K562 (cell line): ENCODE results near the gene RIPK4. TPM values are rescaled to one million over a fixed set of nuclear protein-coding genes. Genes with fewer than 3 reads are reported as not detected.

Experiments used
- ATAC-seq: fragments of 200-7000 bp; cut with Tn5 transposase; 3 replicates; pipeline ENCODE4 v1.9.1; 2020; ENCODE audit warnings: moderate library complexity
- BruUV-seq: library from RNA; stranded (reverse); fragments of 400-500 nt; replicated peaks from 2 replicates; lab custom pipeline; 2021; lab: Mats Ljungman, UMichigan
- CTCF ChIA-PET: fragments of 300-600 bp; formaldehyde crosslinking; extraction: SDS; loops from one replicate; lab custom pipeline; 2021; ENCODE audit warnings: low intra/inter-chr PET ratio; lab: Yijun Ruan, JAX
- POLR2A ChIA-PET: fragments of 300-600, 350-650 bp; sonication (Branson Sonifier 250); formaldehyde crosslinking; extraction: SDS; loops from one replicate; lab custom pipeline; 2021; ENCODE audit warnings: antibody characterized with exemption, inconsistent platforms; lab: Yijun Ruan, JAX
- DNase-seq, 4 experiments: peaks; one replicate each; pipeline versions ENCODE4 v3.0.0 to v3.0.0-alpha.2; 2011 to 2018; ENCODE audit warnings: low spot score in 3 of 4, mixed read lengths in 3 of 4; ENCODE audit errors: extremely low read depth in 1 of 4
- FAIRE-seq: peaks from 2 replicates; lab custom pipeline; 2011; peaks lifted over from hg19 to GRCh38; lab: Jason Lieb, UNC
- H2AFZ ChIP-seq: 2 replicates; pipeline ENCODE4 v1.6.0; 2011; ENCODE audit warnings: low read depth, low read length, control low read depth, inconsistent platforms
- H3K27ac ChIP-seq: fragments of 200-600 bp; 3 replicates; pipeline ENCODE4 v1.8.0; 2011; ENCODE audit warnings: low read depth, mild to moderate bottlenecking, control low read depth, inconsistent platforms, low read length, moderate library complexity, mixed read lengths; ENCODE audit errors: extremely low read depth
- H3K27me3 ChIP-seq, 2 experiments: fragments of 300-600 bp in 1 of 2; 2 replicates in 1 of 2; 3 replicates in 1 of 2; pipeline versions ENCODE4 v1.6.0 to v1.8.0; 2011; ENCODE audit warnings: inconsistent platforms in 2 of 2, low read length in 2 of 2, mild to moderate bottlenecking in 1 of 2, mixed read lengths in 1 of 2, moderate library complexity in 1 of 2; ENCODE audit not compliant: control insufficient read depth in 2 of 2, insufficient read depth in 2 of 2
- H3K36me3 ChIP-seq: fragments of 300-600 bp; 3 replicates; pipeline ENCODE4 v1.8.0; 2011; ENCODE audit warnings: mild to moderate bottlenecking, low read length, inconsistent platforms; ENCODE audit not compliant: control insufficient read depth, insufficient read depth
- H3K4me1 ChIP-seq, 2 experiments: fragments of 200-600 bp in 1 of 2; replicated peaks in 1 of 2; 2 replicates in 1 of 2; 3 replicates in 1 of 2; pipeline versions ENCODE4 v1.5.1 to v1.8.0; 2011; ENCODE audit warnings: inconsistent platforms in 2 of 2, low read length in 2 of 2, mild to moderate bottlenecking in 1 of 2, mixed read lengths in 1 of 2, moderate library complexity in 1 of 2; ENCODE audit not compliant: control insufficient read depth in 2 of 2, insufficient read depth in 2 of 2
- H3K4me2 ChIP-seq: 2 replicates; pipeline ENCODE4 v1.6.1; 2011; ENCODE audit warnings: low read length, control low read depth, inconsistent platforms, mixed read lengths; ENCODE audit not compliant: insufficient read depth
- H3K4me3 ChIP-seq: fragments of 200-600 bp; sonication (generic), shearing (Covaris generic); 2 replicates; pipeline ENCODE4 v1.5.1; 2016; ENCODE audit warnings: control low read depth, inconsistent platforms
- H3K79me2 ChIP-seq: fragments of 200-600 bp; 3 replicates; pipeline ENCODE4 v1.8.0; 2011; ENCODE audit warnings: low read length, inconsistent platforms; ENCODE audit not compliant: control insufficient read depth, insufficient read depth
- H3K9ac ChIP-seq, 2 experiments: 2 replicates each; pipeline versions ENCODE4 v1.6.0 to v1.6.1; 2011; ENCODE audit warnings: low read depth in 2 of 2, low read length in 2 of 2, control low read depth in 1 of 2, inconsistent platforms in 1 of 2, mild to moderate bottlenecking in 1 of 2, mixed read lengths in 1 of 2; ENCODE audit not compliant: insufficient read depth in 1 of 2
- H3K9me1 ChIP-seq: one replicate; pipeline ENCODE4 v1.6.0; 2011; ENCODE audit warnings: inconsistent platforms, mild to moderate bottlenecking, low read length, moderate library complexity; ENCODE audit not compliant: control insufficient read depth, insufficient read depth
- H3K9me3 ChIP-seq: replicated peaks from 2 replicates; pipeline ENCODE4 v1.5.1; 2011; ENCODE audit warnings: low read depth, low read length, inconsistent platforms; ENCODE audit not compliant: control insufficient read depth, insufficient read depth
- H4K20me1 ChIP-seq: replicated peaks from 2 replicates; pipeline ENCODE4 v1.6.1; 2011; ENCODE audit warnings: low read length, inconsistent platforms, mixed read lengths; ENCODE audit not compliant: control insufficient read depth, insufficient read depth
- ARHGAP35 ChIP-seq: fragments of 450-650 bp; IDR thresholded peaks from 2 replicates; pipeline ENCODE4 v1.6.1; 2018; ENCODE audit not compliant: partially characterized antibody
- DMBX1 ChIP-seq: fragments of 250-450 bp; sonication (Bioruptor Pico); IDR thresholded peaks from 2 replicates; pipeline ENCODE4 v1.8.0; 2022; ENCODE audit warnings: inconsistent platforms, mild to moderate bottlenecking, moderate library complexity, borderline replicate concordance
- SMARCA5 ChIP-seq: fragments of 450-650 bp; IDR thresholded peaks from 2 replicates; pipeline ENCODE4 v1.6.1; 2016
- WGBS: fragments of 100-300 bp; shearing (Covaris generic); methylation state at CpG from one replicate; pipeline ENCODE4 v1.1.6; 2016; ENCODE audit warnings: low coverage, mixed read lengths; ENCODE audit not compliant: insufficient coverage; ENCODE audit errors: missing lambda C conversion rate; 5-methylcytosine and 5-hydroxymethylcytosine counted together
- in situ Hi-C: fragments of 300-500 bp; cut with MboI; formaldehyde crosslinking; loops from 4 replicates; pipeline ENCODE4 v1.15.0; 2018; ENCODE audit warnings: inconsistent platforms, mixed read lengths
- intact Hi-C: fragments of 100-400 bp; cut with micrococcal nuclease; formaldehyde crosslinking; loops from 2 replicates; pipeline ENCODE4 v1.14.2; 2022
- polyA plus RNA-seq, 8 experiments: library from polyadenylated mRNA; depleted of rRNA in 4 of 8; stranded (reverse) in 5 of 8; unstranded in 3 of 8; fragments of >200 nt; fragmentation: Nextera tagmentation in 2 of 8; fragmentation: Illumina TruSeq in 1 of 8; extraction: Ambion mirVana in 2 of 8; extraction: Trizol in 1 of 8; gene quantifications; 2 replicates each; pipeline versions ENCODE4 v1.2.1 to v1.2.3, GENCODE V29; 2011 to 2014; ENCODE audit warnings: inconsistent platforms in 1 of 8, missing spikeins in 1 of 8
- total RNA-seq, 7 experiments: library from RNA; depleted of rRNA in 6 of 7; stranded (reverse); fragments of >200 nt in 6 of 7; fragmentation: Illumina TruSeq in 2 of 7; extraction: Trizol in 2 of 7; gene quantifications; 2 replicates each; pipeline versions ENCODE4 v1.2.1 to v1.2.3, GENCODE V29; 2011 to 2021; ENCODE audit warnings: low replicate concordance in 1 of 7
- TF ChIP-seq, protein P1 (sequence below), 3 experiments: fragments of 200-800 bp in 1 of 3; sonication (Bioruptor generic) in 1 of 3; sonication (generic) in 1 of 3; formaldehyde crosslinking in 1 of 3; IDR thresholded peaks; 2 replicates each; pipeline versions ENCODE4 v1.6.1 to v1.8.0; 2016 to 2022; ENCODE audit warnings: mild to moderate bottlenecking in 2 of 3, missing compliant biosample characterization in 2 of 3, missing genetic modification characterization in 2 of 3, missing genetic modification reagents in 1 of 3
- TF ChIP-seq, protein P2 (sequence below), 2 experiments: fragments of 450-650 bp; IDR thresholded peaks; 2 replicates each; pipeline ENCODE4 v1.6.1; 2018; ENCODE audit warnings: mild to moderate bottlenecking in 2 of 2, low read depth in 1 of 2; ENCODE audit not compliant: partially characterized antibody in 2 of 2
- TF ChIP-seq, protein P3 (sequence below): fragments of 450-650 bp; IDR thresholded peaks from one replicate; pipeline ENCODE4 v1.6.1; 2018; ENCODE audit warnings: mild to moderate bottlenecking, moderate library complexity; ENCODE audit not compliant: partially characterized antibody

Gene RIPK4
- total and polyA plus RNA-seq, 9 of the 15 experiments (the other 6 are each of a cell fraction or from before 2014, with no cell fraction given): not detected

DNA sequence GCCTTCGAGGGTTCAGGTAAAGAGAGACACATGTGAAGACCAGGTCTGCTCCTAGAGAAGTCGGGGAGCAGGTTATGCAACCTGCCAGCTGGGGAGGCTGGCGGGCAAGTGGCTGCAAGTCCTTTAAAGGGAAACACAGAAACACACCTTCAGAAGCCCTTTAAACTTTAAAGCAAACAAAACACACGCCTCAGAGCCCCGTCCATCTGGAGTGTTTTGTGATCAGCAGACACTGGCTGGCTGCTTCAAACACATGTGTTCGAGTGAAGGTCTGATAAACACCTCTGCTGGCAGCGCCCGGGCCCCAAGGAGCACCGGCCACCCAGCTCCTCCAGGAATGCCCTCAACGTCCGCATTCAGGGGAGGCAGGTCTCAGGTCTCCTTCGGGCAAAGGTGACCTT, 15.2 kb downstream of the RIPK4 start:
- no peak overlapping the region for H3K9ac ChIP-seq
- BruUV-seq: no TSS peak

More for the DNA sequence above, 15.2 kb downstream of the RIPK4 start:
- WGBS: 2% methylated on average over 12 of the region's 12 CpGs
- Histone ChIP-seq H3K36me3 (no peaks in the 10 kb centered on the region), H3K4me1 (no peaks in the 10 kb centered on the region; a peak in 1 of 5 replicates), H3K9me3 (no peaks in the 10 kb centered on the region), H3K4me3 (no peak overlapping the region), H4K20me1 (peaks cover 20% of the 10 kb centered on the region; the same call in 1 of the 2 replicates), H3K4me2 (no peak overlapping the region), H3K27ac (no peak overlapping the region), H2AFZ (no peak overlapping the region), H3K9me1 (peaks cover 1% of the 10 kb centered on the region), H3K27me3 (peaks cover 85 to 92% of the 10 kb centered on the region in 2 experiments), H3K79me2 (no peaks in the 10 kb centered on the region)
- intact Hi-C loops (no loop called here), in situ Hi-C loops (no loop called here)
- FAIRE-seq: no peak
- DNase-seq: no peak
- POLR2A ChIA-PET: interaction anchor here (0.6 to 3.9 kb wide), 3 partner anchors 10 to 55 kb away, joined by 3 to 13 read pairs (median 4); no protein-coding TSS in a partner anchor
- TF ChIP-seq ARHGAP35: no peak
- no peak for TF ChIP-seq DMBX1 (CRISPR knock-in tag)
- TF ChIP-seq, protein P1, sequence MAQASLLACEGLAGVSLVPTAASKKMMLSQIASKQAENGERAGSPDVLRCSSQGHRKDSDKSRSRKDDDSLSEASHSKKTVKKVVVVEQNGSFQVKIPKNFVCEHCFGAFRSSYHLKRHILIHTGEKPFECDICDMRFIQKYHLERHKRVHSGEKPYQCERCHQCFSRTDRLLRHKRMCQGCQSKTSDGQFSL (CRISPR knock-in tag; IDR thresholded peaks at IDR 0.05): no peak
- TF ChIP-seq, protein P1 (tag; IDR thresholded peaks at IDR 0.05): no peak
- TF ChIP-seq, protein P2, sequence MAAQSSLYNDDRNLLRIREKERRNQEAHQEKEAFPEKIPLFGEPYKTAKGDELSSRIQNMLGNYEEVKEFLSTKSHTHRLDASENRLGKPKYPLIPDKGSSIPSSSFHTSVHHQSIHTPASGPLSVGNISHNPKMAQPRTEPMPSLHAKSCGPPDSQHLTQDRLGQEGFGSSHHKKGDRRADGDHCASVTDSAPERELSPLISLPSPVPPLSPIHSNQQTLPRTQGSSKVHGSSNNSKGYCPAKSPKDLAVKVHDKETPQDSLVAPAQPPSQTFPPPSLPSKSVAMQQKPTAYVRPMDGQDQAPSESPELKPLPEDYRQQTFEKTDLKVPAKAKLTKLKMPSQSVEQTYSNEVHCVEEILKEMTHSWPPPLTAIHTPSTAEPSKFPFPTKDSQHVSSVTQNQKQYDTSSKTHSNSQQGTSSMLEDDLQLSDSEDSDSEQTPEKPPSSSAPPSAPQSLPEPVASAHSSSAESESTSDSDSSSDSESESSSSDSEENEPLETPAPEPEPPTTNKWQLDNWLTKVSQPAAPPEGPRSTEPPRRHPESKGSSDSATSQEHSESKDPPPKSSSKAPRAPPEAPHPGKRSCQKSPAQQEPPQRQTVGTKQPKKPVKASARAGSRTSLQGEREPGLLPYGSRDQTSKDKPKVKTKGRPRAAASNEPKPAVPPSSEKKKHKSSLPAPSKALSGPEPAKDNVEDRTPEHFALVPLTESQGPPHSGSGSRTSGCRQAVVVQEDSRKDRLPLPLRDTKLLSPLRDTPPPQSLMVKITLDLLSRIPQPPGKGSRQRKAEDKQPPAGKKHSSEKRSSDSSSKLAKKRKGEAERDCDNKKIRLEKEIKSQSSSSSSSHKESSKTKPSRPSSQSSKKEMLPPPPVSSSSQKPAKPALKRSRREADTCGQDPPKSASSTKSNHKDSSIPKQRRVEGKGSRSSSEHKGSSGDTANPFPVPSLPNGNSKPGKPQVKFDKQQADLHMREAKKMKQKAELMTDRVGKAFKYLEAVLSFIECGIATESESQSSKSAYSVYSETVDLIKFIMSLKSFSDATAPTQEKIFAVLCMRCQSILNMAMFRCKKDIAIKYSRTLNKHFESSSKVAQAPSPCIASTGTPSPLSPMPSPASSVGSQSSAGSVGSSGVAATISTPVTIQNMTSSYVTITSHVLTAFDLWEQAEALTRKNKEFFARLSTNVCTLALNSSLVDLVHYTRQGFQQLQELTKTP (IDR thresholded peaks at IDR 0.05; ENCODE audit: low read depth in 1 of 2, partially characterized antibody in 2 of 2): no peak
- TF ChIP-seq, protein P3, sequence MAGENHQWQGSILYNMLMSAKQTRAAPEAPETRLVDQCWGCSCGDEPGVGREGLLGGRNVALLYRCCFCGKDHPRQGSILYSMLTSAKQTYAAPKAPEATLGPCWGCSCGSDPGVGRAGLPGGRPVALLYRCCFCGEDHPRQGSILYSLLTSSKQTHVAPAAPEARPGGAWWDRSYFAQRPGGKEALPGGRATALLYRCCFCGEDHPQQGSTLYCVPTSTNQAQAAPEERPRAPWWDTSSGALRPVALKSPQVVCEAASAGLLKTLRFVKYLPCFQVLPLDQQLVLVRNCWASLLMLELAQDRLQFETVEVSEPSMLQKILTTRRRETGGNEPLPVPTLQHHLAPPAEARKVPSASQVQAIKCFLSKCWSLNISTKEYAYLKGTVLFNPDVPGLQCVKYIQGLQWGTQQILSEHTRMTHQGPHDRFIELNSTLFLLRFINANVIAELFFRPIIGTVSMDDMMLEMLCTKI: no peak
- no peak for TF ChIP-seq SMARCA5
- CTCF ChIA-PET: no interaction called here
- ATAC-seq: no peak
